Limb (tissue), 2 donors: ENCODE measurements around the gene SERPINA5.
A peak's percentile ranks its signal among the peaks of the same experiment; 100 is the strongest.

Experiments used
- DNase-seq, 2 donors: peaks; one replicate each; pipeline ENCODE4 v3.0.0-alpha.2; 2016; ENCODE audit errors: extremely low spot score in 2 of 2

Gene SERPINA5

GRCh38 chr14:94581127-94581999 lies at the start of gene SERPINA5:
TSS of gene SERPINA5 (plus strand) at chr14:94581426. CDS start at chr14:94587363, 5,937 bp downstream.
- DNase-seq: peak in 1 of 2 donors; percentile 53

DNA sequence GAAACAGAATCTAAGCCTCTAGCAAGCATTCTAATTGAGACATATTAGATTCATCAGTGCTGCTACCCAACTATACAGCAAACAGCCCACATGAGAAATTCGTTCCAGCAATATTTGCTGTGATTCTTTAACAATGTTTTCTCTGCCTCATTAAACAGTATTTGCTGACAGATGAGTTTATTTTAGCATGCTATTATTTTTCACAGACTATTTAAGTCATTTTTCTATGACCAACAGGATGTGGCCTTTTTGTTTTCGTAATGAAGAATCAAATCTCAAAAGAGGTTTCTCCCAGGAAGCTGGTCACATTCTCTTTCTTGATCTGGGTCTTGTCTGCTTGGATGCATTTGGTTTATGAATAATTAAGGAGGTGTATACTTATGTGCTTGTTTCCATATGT lies 48.8 kb upstream of the SERPINA5 start:
- no peak for DNase-seq

DNA sequence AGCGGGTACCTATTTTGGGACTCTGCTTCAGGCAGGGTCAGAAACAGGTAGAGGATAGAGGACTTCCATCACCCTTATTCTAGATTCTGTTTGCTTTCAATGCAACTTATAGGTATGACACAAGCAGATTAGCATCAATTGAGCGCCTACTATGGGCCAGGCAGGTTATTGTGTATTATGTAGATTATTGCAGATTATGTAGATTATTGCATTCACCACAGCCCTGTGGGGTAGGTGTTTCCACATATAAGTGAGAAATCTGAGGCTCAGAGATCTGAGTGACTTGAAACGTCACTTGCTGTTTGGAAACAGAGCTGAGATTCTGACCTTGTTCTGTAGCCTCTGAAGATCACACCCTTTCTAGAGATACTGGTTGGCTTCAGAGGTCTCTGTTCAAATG lies 45.7 kb upstream of the SERPINA5 start:
- no peak for DNase-seq

DNA sequence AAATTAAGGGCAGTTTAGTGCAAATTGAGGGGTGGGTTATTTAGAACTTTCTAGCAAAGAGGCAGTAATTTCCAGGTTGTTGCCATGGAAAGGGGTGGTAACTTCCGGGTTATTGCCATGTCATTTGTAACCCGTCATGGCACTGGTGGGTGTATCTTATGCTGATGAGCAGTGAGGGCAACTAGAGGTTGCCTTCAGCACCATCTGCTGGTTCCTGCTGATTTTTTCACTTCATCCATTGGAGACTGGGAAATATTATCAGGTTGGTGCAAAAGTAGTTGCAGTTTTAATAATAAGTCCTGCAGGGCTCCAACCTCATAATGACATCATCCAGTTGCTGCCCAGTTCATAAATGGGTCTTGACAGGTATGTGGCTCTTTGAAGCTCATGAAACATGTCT lies 44.4 kb upstream of the SERPINA5 start:
- no peak for DNase-seq

- no peak for DNase-seq
Measured at GRCh38 chr14:94538070-94538740, 43.0 kb upstream of the SERPINA5 start.

DNA sequence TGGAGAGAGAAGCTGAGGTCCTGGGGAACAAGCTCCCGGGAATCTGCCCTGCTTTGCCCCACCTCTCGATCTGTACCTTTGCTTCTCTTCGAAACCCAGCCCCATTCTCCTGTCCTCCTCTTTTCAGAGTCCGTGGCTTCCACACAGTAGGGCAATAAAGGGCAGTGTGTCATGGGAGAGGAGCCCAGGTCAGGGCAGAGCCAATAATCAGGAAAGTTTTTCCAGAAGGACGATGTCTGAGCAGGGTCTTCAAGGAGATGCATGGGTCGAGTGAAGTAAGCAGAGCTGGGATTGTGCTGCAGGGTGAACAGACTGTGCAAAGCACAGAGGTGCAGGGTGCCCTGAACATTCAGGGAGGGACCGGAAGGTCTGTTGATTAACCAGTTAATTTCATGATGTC lies 42.0 kb upstream of the SERPINA5 start:
- DNase-seq: no peak

DNA sequence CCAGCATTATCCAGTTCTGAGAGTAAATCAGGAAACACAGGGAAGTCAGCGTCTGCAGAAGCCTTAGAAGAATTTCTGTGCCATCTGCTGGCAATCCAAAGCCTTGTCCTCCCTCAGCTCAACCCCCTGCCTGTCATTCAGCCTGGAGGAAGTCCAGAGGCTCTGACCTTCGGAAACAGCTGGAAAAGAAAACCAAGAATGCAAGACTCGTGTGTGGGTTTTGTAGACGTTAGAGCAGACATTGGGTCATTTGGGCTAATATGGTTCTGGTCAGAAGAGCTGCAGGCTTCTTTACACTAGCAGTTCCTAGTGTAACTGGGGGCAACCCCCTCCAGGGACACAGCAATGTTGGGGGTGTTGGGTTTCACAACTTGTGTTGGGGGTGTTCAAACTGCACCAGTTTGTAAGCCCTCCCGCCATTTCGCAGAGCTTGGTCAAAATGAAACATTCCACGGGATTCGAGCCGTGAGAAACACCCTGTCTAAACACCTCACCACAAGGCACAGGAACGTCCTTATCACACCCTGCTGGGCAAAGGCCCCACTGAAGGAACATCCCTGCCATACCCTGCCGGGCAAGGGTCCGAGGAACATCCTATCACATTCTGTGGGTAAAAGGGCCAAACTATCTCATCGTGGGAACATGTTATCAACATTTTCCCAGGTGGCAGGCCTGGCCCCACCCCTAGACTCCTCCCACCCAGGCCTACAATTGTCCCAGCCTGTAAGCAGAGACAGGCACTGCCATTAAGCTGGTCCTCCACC lies 41.0 kb upstream of the SERPINA5 start:
- DNase-seq: no peak

DNA sequence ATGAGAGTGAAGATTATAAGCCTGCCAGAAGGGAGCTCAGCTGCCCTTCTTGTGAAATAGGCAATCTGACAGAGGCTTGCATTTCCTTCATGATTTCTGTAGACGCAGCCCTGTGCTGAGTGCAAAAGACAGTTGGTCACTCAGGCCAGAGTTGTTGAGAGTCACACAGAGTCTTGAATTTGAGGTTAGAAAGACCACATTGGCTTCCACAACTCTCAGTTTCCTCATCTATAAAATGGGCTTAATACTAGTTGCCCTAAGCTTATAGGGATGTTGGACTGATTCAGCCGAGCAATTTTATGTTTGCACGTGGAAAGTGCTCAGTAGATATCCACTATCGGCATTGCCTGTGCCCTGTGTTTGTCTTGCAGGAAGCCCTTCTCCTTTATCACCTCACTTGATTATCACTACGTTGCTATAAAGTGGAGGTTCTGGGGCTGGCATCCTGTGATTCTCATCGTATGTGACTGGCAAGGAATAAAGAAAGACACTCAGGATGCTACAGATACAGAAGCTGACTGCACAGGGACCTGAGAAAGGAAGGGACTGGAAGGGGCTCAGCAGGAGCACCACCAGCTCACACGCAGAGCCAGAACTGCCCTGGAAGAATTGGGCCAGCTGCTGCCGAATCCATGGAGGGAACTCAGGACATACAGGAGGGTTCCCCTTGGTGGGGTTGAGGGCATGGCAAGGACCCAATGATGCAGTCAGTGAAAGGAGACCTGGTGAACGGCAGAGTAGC lies 39.8 kb upstream of the SERPINA5 start:
- DNase-seq: no peak

GRCh38 chr14:94542111-94542810 lies 39.0 kb upstream of the SERPINA5 start:
- no peak for DNase-seq

GRCh38 chr14:94542811-94543440 lies 38.3 kb upstream of the SERPINA5 start:
- DNase-seq: no peak

DNA sequence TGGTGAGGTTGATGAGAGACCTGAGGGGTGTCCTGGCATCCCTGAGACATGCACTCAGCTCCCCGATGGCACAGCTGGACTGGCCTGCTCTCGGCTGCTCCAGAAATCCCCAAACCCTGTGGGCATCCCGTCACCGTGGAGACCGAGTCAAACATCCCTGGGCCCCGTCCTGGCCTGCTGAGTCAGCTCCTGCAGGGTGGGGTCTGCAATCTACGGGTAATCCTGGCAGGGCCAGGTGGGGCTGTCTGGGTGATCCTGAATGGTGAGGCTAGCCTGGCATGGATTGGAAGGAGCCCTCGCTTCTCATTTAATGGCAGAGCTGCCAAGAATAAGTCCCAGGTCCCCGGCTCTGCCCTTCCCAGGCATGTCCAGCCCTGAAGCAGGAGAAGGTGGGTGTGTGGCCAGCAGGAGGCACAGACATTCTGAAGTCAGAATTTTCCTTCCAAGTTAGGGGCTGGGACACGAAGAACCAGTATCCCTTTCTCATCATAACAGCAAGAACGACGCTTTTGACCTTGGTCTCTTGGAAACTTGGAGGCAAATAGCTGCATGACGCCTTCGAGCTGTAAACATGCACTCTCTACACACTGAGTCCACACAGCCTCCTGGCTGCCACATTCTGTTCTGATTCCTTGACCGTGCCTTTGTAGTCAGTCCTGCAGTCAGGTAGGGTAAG lies 37.6 kb upstream of the SERPINA5 start:
- no peak for DNase-seq

GRCh38 chr14:94544726-94545125 lies 36.5 kb upstream of the SERPINA5 start:
- no peak for DNase-seq

GRCh38 chr14:94545131-94545841 lies 35.9 kb upstream of the SERPINA5 start:
- no peak for DNase-seq

GRCh38 chr14:94547151-94547680 lies 34.0 kb upstream of the SERPINA5 start:
- no peak for DNase-seq

- no peak for DNase-seq
Measured at GRCh38 chr14:94547726-94548125, 33.5 kb upstream of the SERPINA5 start.

DNA sequence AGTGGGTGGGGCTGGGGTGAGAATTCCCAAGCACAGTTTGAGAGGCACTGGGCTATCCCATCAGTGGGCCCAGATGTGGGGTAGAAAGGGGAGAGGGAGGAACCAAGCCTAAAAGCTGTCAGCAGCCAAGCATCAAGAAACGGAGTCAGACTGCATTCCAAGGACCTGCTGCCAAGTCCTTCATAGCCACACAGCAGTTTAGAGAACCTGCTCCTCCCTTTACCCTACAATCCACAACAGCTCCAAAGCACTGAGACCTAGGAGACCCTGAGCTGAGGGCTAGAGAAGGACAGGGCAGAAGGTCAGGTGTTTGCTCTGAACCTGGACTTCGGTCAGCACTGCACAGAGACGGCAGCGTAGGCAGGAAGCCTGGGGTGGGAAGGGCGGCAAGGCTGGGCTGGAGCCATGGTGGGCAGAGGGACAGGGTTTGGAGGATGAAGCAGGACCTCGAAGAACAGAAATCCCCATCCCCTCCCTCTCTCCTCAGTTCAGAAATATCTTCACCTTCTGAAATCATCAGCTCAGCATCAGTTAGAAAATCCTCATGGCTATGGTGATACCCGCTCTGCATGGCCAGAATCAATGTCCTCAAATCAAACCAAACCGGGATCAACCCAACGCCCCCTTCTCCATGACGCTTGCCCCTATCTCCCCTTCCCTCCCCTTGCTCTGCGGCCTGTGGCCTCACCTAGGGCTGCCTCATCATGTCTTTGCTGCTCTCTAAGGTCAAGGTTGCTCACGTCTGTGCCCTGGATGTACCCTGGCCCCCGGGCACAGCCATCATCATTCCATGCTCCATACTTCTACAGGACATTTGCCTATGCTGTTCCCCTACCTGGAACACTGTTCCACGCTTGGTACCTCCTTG lies 32.9 kb upstream of the SERPINA5 start:
- DNase-seq: no peak
